GM19455 (cell line): ENCODE measurements around the gene LPCAT3.

Source experiments
- ATAC-seq: cut with Tn5 transposase; IDR thresholded peaks from one replicate; pipeline ENCODE4 v1.9.1; 2021; ENCODE audit not compliant: unreplicated experiment

Gene LPCAT3

DNA sequence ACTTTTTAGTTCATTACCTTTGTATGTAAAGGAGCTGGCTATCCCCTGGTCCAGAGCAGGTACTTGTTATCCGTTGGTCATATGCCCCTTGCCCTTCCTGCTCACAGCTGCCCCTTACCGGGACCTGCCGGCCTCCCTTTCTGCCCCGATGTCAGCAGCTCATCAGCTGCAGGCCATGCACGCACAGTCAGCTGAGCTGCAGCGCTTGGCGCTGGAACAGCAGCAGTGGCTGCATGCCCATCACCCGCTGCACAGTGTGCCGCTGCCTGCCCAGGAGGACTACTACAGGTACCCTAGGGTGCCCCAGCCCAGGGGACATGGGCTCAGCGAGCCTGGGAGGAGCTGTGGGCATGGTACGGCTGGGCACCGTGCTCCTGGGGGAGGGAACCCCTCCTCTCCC is 77.0 kb downstream of the LPCAT3 start:
- ATAC-seq: no peak

DNA sequence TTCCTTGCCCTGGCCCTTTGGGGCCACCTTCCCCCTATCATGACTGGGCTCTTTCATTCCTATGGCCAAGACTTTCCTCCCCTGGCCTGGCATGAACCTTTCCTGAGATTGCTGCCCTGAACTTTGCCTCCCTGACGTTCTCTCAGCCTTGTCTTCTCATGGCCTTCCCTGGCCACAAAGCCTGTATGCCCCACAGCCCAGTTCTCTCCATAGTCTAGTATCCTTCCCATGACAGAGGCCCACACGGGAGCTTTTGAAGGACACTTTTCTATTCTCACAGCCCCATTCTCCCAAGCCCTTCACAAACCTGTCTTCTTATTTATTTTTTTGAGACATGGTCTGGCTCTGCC is 79.1 kb downstream of the LPCAT3 start:
- no peak for ATAC-seq

DNA sequence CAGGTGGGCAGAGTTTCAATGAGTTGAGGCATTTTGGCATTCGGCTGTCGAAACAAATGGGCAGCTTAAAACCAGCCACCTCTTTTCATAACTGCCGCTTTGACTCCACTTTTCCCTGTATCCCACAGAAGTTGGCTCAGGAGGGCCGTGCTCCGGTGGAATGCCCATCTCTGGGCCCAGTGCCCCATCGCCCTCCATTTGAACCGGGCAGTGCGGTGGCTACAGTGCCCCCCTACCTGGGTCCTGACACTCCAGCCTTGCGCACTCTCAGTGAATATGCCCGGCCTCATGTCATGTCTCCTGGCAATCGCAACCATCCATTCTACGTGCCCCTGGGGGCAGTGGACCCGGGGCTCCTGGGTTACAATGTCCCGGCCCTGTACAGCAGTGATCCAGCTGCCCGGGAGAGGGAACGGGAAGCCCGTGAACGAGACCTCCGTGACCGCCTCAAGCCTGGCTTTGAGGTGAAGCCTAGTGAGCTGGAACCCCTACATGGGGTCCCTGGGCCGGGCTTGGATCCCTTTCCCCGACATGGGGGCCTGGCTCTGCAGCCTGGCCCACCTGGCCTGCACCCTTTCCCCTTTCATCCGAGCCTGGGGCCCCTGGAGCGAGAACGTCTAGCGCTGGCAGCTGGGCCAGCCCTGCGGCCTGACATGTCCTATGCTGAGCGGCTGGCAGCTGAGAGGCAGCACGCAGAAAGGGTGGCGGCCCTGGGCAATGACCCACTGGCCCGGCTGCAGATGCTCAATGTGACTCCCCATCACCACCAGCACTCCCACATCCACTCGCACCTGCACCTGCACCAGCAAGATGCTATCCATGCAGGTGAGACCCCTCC is 79.7 kb downstream of the LPCAT3 start:
- no peak for ATAC-seq

DNA sequence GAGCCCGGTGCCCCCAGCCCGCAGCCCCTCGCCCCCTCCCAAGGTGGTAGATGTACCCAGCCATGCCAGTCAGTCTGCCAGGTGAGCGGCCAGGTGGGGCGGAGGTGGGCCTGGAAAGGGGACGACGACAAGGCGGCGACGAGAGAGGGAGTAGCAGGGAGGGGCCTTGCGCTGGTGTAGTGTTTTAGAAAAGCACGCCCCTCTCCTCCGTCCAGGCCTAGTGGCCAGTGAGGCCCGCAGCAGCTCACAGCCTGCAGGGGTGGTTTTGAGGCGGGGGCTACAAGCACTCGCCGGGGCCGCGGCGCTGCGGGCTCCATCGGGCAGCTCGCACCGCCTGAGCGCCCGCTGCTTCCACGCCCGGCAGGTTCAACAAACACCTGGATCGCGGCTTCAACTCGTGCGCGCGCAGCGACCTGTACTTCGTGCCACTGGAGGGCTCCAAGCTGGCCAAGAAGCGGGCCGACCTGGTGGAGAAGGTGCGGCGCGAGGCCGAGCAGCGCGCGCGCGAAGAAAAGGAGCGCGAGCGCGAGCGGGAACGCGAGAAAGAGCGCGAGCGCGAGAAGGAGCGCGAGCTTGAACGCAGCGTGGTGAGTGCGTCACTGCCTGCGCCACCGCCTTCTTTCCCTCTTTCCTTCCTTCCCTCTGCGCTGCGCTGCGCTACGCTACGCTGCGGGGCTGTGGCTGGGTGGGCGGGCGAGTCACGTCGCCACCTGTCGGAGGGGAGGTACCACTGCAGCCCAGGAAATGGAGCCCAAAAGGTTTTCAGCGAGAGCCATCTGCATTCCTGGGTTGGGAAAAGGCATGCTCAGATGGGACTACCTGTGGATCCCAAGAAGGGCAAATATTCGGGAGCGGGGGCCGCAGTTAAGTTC is 80.6 kb downstream of the LPCAT3 start:
- peak; percentile 85 for ATAC-seq

DNA sequence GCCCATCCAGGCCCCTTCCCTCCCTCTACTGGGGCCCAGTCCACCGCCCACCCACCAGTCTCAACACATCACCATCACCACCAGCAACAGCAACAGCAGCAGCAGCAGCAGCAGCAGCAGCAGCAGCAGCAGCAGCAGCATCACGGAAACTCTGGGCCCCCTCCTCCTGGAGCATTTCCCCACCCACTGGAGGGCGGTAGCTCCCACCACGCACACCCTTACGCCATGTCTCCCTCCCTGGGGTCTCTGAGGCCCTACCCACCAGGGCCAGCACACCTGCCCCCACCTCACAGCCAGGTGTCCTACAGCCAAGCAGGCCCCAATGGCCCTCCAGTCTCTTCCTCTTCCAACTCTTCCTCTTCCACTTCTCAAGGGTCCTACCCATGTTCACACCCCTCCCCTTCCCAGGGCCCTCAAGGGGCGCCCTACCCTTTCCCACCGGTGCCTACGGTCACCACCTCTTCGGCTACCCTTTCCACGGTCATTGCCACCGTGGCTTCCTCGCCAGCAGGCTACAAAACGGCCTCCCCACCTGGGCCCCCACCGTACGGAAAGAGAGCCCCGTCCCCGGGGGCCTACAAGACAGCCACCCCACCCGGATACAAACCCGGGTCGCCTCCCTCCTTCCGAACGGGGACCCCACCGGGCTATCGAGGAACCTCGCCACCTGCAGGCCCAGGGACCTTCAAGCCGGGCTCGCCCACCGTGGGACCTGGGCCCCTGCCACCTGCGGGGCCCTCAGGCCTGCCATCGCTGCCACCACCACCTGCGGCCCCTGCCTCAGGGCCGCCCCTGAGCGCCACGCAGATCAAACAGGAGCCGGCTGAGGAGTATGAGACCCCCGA is 81.4 kb downstream of the LPCAT3 start:
- peak; percentile 4 for ATAC-seq

DNA sequence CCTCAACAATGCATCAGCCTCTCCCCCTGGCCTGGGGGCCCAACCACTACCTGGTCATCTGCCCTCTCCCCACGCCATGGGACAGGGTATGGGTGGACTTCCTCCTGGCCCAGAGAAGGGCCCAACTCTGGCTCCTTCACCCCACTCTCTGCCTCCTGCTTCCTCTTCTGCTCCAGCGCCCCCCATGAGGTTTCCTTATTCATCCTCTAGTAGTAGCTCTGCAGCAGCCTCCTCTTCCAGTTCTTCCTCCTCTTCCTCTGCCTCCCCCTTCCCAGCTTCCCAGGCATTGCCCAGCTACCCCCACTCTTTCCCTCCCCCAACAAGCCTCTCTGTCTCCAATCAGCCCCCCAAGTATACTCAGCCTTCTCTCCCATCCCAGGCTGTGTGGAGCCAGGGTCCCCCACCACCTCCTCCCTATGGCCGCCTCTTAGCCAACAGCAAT is 82.1 kb downstream of the LPCAT3 start:
- ATAC-seq: no peak

DNA sequence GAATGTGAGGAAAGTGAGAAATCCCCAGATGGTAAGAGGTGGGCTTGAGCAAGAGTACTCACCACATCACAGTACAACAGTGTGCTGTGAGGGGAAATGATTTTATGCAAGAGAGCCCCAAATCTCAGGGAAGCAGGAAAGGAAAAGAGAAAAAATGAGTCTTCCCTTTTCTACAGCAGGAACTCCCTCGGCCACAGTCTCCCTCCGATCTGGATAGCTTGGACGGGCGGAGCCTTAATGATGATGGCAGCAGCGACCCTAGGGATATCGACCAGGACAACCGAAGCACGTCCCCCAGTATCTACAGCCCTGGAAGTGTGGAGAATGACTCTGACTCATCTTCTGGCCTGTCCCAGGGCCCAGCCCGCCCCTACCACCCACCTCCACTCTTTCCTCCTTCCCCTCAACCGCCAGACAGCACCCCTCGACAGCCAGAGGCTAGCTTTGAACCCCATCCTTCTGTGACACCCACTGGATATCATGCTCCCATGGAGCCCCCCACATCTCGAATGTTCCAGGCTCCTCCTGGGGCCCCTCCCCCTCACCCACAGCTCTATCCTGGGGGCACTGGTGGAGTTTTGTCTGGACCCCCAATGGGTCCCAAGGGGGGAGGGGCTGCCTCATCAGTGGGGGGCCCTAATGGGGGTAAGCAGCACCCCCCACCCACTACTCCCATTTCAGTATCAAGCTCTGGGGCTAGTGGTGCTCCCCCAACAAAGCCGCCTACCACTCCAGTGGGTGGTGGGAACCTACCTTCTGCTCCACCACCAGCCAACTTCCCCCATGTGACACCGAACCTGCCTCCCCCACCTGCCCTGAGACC is 82.7 kb downstream of the LPCAT3 start:
- ATAC-seq: no peak

DNA sequence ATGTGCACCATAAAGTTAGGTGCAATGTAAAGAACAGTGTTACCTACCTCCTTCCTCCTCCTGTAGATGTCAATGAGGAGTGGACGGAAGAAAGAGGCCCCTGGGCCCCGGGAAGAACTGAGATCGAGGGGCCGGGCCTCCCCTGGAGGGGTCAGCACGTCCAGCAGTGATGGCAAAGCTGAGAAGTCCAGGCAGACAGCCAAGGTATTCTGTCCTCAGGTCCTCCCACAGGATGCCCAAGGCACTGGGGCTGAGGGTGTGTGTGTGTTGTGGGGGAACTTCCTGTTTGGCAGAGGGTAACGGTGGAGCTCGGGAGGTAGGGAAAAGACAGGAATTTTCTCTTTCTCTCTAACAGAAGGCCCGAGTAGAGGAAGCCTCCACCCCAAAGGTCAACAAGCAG is 84.2 kb downstream of the LPCAT3 start:
- no peak for ATAC-seq

DNA sequence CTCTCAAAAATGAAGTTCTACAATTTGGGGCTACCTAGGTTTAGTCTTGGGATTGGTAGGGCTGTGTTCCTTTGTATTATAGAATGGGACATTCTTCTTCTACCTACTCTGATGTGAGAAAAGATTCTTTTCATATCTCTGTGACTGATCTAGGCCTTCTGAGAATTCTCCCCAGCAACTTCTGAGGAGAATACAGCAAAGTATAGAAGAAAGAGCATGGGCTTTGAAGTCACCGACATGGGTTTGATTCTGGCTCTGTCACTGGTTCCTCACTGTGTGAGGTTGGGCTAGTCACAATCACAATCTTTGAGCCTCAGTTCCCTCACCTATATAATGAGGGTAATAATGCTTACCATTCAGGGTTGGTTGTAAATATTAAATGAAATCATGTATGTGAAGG is 85.5 kb downstream of the LPCAT3 start:
- no peak for ATAC-seq

DNA sequence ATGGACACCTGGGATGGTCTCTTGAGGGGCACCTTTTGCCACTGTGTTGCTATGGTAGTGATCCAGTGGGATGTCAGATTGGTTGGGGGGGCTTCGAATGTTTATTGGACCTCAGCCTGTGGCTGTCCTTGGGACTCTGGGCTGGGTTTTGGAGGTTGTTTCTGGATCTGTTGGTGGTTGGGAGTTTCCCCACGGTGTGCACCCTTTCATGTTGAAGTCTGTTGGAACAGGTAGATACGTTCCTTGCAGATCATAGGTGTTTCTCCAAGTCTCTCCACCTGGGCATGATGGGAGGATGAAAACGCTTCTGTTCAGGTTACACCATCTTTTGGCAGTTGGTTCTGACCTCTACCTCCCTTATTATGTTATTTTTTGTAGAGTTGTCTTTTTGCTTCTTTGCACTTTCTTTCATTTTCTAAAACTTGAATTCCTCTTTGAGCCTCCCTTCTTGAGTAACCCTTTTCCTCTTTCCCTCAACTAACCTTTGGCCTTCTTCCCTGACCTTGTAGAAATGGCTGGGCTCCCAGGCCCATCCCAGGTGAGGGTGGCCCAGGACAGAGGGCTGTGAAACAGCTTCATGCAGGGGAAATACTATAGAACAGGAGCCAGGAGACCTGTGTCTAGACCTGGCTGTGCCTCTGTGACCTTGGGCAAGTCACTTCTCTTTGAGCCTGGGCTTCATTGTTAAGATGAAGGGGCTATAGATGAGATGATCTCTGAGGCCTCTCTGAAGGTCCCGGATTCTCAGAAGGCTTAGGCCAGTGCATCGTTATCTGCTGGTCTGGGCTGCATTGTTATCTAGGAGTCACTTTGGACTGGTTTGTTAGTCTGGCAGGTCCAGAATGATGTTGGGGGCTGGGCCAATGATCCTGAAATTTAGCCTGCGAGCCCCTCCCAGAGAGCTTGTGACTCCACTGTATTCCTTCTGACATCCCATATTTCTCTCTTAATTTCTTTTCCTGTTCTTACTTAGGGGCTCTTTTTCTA is 88.5 kb downstream of the LPCAT3 start:
- ATAC-seq: no peak

DNA sequence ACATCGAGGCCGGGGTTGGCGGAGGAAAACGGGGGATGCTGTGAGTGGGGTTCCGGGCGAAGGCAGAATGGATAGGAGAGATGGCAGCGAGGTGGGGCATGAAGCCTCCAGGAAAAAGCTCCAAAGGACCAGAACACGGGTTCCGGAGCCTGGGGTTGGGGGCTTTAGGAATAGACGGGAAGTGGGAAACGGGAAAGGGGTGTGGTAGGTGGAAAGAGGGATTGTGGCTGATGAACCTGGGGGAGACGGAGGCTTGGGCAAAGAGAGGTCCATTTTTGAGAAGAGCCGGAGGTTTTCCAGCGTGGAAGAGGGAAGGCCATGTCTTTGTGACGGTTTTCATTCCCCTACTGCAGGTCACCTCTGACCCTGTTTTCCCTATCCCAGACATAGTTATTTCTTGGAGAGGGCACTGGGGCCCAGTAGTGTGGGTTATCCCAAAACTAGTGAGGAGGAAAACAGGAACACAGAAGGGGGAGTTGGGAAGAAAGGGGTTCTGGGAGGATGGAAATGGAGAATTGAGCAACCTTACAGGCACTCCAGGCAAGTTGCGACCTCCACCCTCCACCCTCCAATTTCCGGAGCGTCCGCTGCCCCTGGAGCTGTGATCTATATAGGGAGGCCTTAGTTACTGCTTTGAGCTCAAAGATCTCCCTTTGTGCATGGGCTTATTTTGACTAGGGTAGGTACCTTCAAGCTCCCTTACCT is 89.4 kb downstream of the LPCAT3 start:
- ATAC-seq: no peak

DNA sequence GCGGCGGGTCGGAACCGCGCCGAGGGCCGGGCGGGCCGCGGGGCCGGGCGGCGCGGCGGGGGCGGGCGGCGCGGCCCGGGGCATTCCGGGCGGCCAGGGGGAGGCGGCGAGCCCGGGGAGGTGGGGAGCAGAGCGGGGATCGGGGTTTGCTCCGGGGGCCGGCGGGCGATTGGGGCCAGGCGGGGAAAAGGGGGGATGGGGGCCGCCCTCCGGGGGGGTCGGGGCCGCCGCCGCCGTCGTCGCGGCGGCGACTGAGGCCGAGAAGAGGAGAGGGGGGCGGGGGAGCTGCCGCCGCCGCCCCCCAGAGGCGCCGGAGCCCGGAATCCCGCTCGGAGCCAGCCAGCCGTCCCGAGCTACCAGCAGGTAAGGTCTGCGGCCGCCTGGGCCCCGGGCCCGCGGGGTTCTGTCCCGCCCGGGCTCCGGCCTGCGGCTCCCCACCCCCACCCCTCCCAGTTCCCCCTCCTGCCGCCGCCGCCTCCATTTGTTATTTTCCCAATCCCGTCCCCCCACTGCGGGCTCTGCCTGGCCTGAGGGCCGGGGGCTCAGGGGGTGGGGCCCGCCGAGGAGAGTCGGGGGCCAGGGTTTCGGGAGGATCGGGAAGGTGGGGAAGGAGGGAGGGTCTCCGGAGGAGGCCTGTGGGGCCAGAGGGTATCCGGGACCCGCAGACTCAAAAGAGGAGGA is 90.1 kb downstream of the LPCAT3 start:
- ATAC-seq: no peak

DNA sequence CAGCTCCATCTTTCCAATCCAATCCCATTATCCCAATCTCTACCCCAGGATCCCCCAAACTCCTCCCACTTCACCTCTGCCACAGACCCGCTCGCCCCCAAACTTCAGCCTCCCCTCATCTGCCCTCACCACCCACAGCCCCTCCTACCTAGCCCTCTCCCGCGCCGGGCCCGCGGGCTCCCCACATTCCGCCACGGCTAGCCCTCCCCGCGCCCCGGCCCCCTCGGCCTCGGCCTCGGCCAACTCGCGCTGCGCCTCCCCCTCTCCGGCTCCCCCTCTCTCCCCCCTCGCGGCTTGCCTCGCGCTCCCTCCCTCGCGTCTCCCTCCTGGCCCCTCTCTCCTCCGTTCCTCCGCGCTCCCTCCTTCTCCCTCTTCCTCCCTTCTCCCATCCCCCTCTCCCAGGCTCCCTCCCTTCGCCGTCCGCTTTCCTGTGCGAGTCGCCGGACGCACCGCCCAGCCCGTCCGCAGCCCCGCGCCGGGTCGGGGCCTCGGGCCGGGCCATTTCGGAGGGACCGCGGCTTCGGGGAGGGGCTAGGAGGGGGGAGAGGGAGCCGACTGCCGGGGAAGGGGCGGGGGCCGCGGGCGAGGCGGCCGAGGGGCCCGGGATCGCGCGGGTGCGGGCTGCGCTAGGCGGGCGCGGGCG is 90.8 kb downstream of the LPCAT3 start, which contains the start of gene ATN1:
TSS of gene ATN1 (plus strand) at position 581 of the 643 bp plus-strand sequence. CDS start 6,043 bp downstream, outside the sequence.
- ATAC-seq: no peak
